Keratinocyte (primary cell): ENCODE results near the gene ROBO2. TPM values are rescaled to one million over a fixed set of nuclear protein-coding genes. Genes with fewer than 3 reads are reported as not detected.

ENCODE experiments used
- DNase-seq: peaks from one replicate; pipeline ENCODE4 v3.0.0-alpha.2; 2011; ENCODE audit warnings: low read depth, missing footprints, low spot score
- FAIRE-seq: peaks from 2 replicates; lab custom pipeline; 2011; peaks lifted over from hg19 to GRCh38; lab: Jason Lieb, UNC
- H2AFZ ChIP-seq: 2 replicates; pipeline ENCODE4 v1.6.0; 2012; ENCODE audit warnings: low read length, control low read depth, inconsistent platforms; ENCODE audit not compliant: control insufficient read depth
- H3K27ac ChIP-seq: 2 replicates; pipeline ENCODE4 v1.5.1; 2011; ENCODE audit warnings: low read length; ENCODE audit not compliant: control insufficient read depth, insufficient read depth
- H3K27me3 ChIP-seq: 3 replicates; pipeline ENCODE4 v1.6.0; 2011; ENCODE audit warnings: low read length; ENCODE audit not compliant: control insufficient read depth, insufficient read depth; ENCODE audit errors: extremely low read depth
- H3K36me3 ChIP-seq, 2 experiments: 2 replicates in 1 of 2; 3 replicates in 1 of 2; pipeline ENCODE4 v1.5.1; 2011; ENCODE audit warnings: low read length in 2 of 2, mild to moderate bottlenecking in 1 of 2; ENCODE audit not compliant: control insufficient read depth in 2 of 2, insufficient read depth in 2 of 2; ENCODE audit errors: extremely low read depth in 1 of 2
- H3K4me1 ChIP-seq: 3 replicates; pipeline ENCODE4 v1.5.1; 2011; ENCODE audit warnings: low read length; ENCODE audit not compliant: control insufficient read depth, insufficient read depth; ENCODE audit errors: extremely low read depth
- H3K4me2 ChIP-seq: 3 replicates; pipeline ENCODE4 v1.6.0; 2011; ENCODE audit warnings: low read depth, low read length; ENCODE audit not compliant: control insufficient read depth, insufficient read depth; ENCODE audit errors: extremely low read depth
- H3K4me3 ChIP-seq, 3 experiments: fragments of 200-600 bp in 1 of 3; sonication (generic) in 1 of 3; 2 replicates in 2 of 3; 3 replicates in 1 of 3; pipeline ENCODE4 v1.5.1; 2011 to 2016; ENCODE audit warnings: low read length in 3 of 3, mild to moderate bottlenecking in 3 of 3, control low read depth in 2 of 3, inconsistent platforms in 1 of 3, low read depth in 1 of 3, mixed read lengths in 1 of 3, mixed run types in 1 of 3, moderate library complexity in 1 of 3; ENCODE audit not compliant: control insufficient read depth in 2 of 3, insufficient read depth in 2 of 3; ENCODE audit errors: extremely low read depth in 1 of 3
- H3K79me2 ChIP-seq: 2 replicates; pipeline ENCODE4 v1.6.0; 2012; ENCODE audit warnings: low read length; ENCODE audit not compliant: control insufficient read depth, insufficient read depth
- H3K9ac ChIP-seq: 3 replicates; pipeline ENCODE4 v1.6.0; 2011; ENCODE audit warnings: low read length; ENCODE audit not compliant: control insufficient read depth, insufficient read depth; ENCODE audit errors: extremely low read depth
- H3K9me1 ChIP-seq: 3 replicates; pipeline ENCODE4 v1.6.0; 2011; ENCODE audit warnings: low read length; ENCODE audit not compliant: control insufficient read depth, insufficient read depth; ENCODE audit errors: extremely low read depth
- H3K9me3 ChIP-seq: 2 replicates; pipeline ENCODE4 v1.5.1; 2012; ENCODE audit warnings: low read depth, low read length; ENCODE audit not compliant: control insufficient read depth
- H4K20me1 ChIP-seq: 3 replicates; pipeline ENCODE4 v1.6.0; 2011; ENCODE audit warnings: low read length; ENCODE audit not compliant: control insufficient read depth, insufficient read depth; ENCODE audit errors: extremely low read depth
- EZH2 ChIP-seq: IDR thresholded peaks from one replicate; pipeline ENCODE4 v1.6.1; 2012; ENCODE audit warnings: inconsistent platforms, mild to moderate bottlenecking, low read length, moderate library complexity
- dilution Hi-C: fragments of 300-500 bp; cut with MboI; formaldehyde crosslinking; loops from one replicate; pipeline ENCODE4 v1.7.0; 2020; ENCODE audit warnings: low sequenced_read_pairs; ENCODE audit not compliant: extremely low pct_ligation_motif_present
- polyA plus RNA-seq, 5 experiments: library from polyadenylated mRNA; depleted of rRNA in 3 of 5; stranded (reverse) in 3 of 5; stranded (forward) in 1 of 5; unstranded in 1 of 5; fragments of >200 nt; gene quantifications; 1 replicate in 1 of 5; 2 replicates in 3 of 5; 3 replicates in 1 of 5; pipeline versions ENCODE4 v1.2.1 to v1.2.3, GENCODE V29; 2011 to 2012; ENCODE audit warnings: missing spikeins in 2 of 5, low read depth in 1 of 5, low replicate concordance in 1 of 5
- TF ChIP-seq, protein P1 (sequence below), 3 experiments: IDR thresholded peaks in 1 of 3; conservative IDR thresholded peaks in 1 of 3; optimal IDR thresholded peaks in 1 of 3; 2 replicates in 2 of 3; 3 replicates in 1 of 3; pipeline versions ENCODE3 to v1.5.1; 2011; ENCODE audit warnings: low read length in 3 of 3, mild to moderate bottlenecking in 3 of 3, moderate library complexity in 2 of 3, control low read depth in 1 of 3, inconsistent platforms in 1 of 3; ENCODE audit not compliant: insufficient read depth in 2 of 3; ENCODE audit errors: extremely low read depth in 1 of 3

ROBO2 gene
- polyA plus RNA-seq, 1 donor (not counting 4 experiments of a cell fraction or from before 2014, with no cell fraction given) = 0.30 TPM

DNA sequence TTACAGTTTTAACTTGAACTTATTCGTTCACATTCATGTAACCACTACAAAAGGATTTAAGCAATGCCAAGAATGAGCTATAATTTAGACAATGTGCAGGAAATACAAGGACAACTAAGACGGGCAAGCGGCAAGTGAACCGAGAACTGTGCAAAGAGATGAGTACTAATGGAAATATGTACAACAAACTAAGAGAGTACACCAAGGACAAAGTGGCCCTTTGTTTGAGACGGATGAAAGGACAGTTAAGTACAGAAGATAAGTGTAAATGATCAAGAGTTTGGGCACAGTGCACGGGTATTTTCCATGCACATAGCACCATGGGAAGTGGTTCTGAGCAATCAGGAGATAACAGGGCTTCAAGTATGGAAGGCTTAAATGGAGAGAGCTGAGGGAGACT is 281.7 kb downstream of the ROBO2 start:
- dilution Hi-C loops = no loop called here
- Histone ChIP-seq H3K9ac (no peak overlapping the region), H3K4me3 (no peak overlapping the region), H3K4me1 (no peaks in the 10 kb centered on the region), H3K27ac (no peak overlapping the region), H3K36me3 (no peaks in the 10 kb centered on the region), H3K9me3 (no peaks in the 10 kb centered on the region), H3K79me2 (no peaks in the 10 kb centered on the region), H2AFZ (no peak overlapping the region), H3K4me2 (no peak overlapping the region), H4K20me1 (no peaks in the 10 kb centered on the region), H3K9me1 (no peaks in the 10 kb centered on the region), H3K27me3 (no peaks in the 10 kb centered on the region)
- TF ChIP-seq EZH2 = no peak
- TF ChIP-seq, protein P1, sequence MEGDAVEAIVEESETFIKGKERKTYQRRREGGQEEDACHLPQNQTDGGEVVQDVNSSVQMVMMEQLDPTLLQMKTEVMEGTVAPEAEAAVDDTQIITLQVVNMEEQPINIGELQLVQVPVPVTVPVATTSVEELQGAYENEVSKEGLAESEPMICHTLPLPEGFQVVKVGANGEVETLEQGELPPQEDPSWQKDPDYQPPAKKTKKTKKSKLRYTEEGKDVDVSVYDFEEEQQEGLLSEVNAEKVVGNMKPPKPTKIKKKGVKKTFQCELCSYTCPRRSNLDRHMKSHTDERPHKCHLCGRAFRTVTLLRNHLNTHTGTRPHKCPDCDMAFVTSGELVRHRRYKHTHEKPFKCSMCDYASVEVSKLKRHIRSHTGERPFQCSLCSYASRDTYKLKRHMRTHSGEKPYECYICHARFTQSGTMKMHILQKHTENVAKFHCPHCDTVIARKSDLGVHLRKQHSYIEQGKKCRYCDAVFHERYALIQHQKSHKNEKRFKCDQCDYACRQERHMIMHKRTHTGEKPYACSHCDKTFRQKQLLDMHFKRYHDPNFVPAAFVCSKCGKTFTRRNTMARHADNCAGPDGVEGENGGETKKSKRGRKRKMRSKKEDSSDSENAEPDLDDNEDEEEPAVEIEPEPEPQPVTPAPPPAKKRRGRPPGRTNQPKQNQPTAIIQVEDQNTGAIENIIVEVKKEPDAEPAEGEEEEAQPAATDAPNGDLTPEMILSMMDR (optimal IDR thresholded peaks at IDR 0.05 in 1 of 3, IDR thresholded peaks at IDR 0.05 in 1 of 3, conservative IDR thresholded peaks at IDR 0.05 in 1 of 3; ENCODE audit: extremely low read depth in 1 of 3, insufficient read depth in 2 of 3, low read length in 3 of 3) = no peak
- DNase-seq (no peak), FAIRE-seq (no peak)

DNA sequence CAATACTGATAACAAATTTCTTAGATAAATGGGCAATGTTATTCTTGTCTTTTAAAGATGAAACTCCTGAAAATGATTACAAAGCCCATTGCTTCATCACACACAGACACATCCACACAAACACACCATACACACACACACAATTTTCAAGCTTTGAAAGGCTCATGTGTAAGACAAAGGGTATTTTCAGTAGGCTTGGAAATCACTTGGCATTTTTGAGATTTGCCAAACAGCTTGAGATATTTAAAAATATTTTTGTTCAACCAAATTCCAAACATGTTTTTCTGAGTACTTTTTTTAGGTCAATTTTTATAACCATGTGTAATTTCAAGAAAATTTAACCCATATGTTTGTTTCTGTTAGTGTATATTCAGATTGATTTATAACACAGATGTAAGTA is 283.7 kb downstream of the ROBO2 start:
- H3K27me3 ChIP-seq = no peaks in the 10 kb centered on the region
- H3K4me3 ChIP-seq = no peak overlapping the region
- DNase-seq (no peak), FAIRE-seq (no peak)
- no peaks in the 10 kb centered on the region for H3K36me3 ChIP-seq
- H3K79me2 ChIP-seq = no peaks in the 10 kb centered on the region
- no peaks in the 10 kb centered on the region for H3K9me1 ChIP-seq
- no peak overlapping the region for H3K9ac ChIP-seq
- H3K27ac ChIP-seq = no peak overlapping the region
- no peak for TF ChIP-seq EZH2
- TF ChIP-seq, protein P1 (optimal IDR thresholded peaks at IDR 0.05 in 1 of 3, IDR thresholded peaks at IDR 0.05 in 1 of 3, conservative IDR thresholded peaks at IDR 0.05 in 1 of 3; ENCODE audit: extremely low read depth in 1 of 3, insufficient read depth in 2 of 3, low read length in 3 of 3) = no peak
- H3K4me1 ChIP-seq = no peaks in the 10 kb centered on the region
- no peak overlapping the region for H3K4me2 ChIP-seq
- H3K9me3 ChIP-seq = no peaks in the 10 kb centered on the region
- dilution Hi-C loops = no loop called here
- no peaks in the 10 kb centered on the region for H4K20me1 ChIP-seq
- no peak overlapping the region for H2AFZ ChIP-seq
